Left ventricle myocardium inferior (tissue), 1 donor: ENCODE data around the gene SLC1A3. TPM values are rescaled to one million over a fixed set of nuclear protein-coding genes. Genes with fewer than 3 reads are reported as not detected.
"Not testable (repeated sequence)": the region's sequence is repeated elsewhere in the genome, so short reads cannot be mapped to it uniquely, and the experiment has no call there.

ENCODE experiments used
- DNase-seq: peaks from one replicate; pipeline ENCODE4 v3.0.0-alpha.2; 2020
- H3K27ac ChIP-seq: fragments of 200-600 bp; replicated peaks from 2 replicates; pipeline ENCODE4 v1.8.0; 2021
- H3K27me3 ChIP-seq: fragments of 200-600 bp; 2 replicates; pipeline ENCODE4 v1.8.0; 2021; ENCODE audit warnings: low read depth
- H3K36me3 ChIP-seq: fragments of 200-600 bp; 2 replicates; pipeline ENCODE4 v1.8.0; 2021
- H3K4me1 ChIP-seq: fragments of 200-600 bp; 2 replicates; pipeline ENCODE4 v1.8.0; 2021
- H3K4me3 ChIP-seq: fragments of 200-600 bp; 2 replicates; pipeline ENCODE4 v1.8.0; 2021; ENCODE audit warnings: mild to moderate bottlenecking, moderate library complexity
- H3K9me3 ChIP-seq: fragments of 200-600 bp; replicated peaks from 2 replicates; pipeline ENCODE4 v1.8.0; 2021
- CTCF ChIP-seq: fragments of 200-600 bp; IDR thresholded peaks from 2 replicates; pipeline ENCODE4 v1.8.0; 2021; ENCODE audit warnings: antibody characterized with exemption, mild to moderate bottlenecking, borderline replicate concordance
- intact Hi-C: fragments of 100-400 bp; cut with micrococcal nuclease; formaldehyde crosslinking; loops from one replicate; pipeline ENCODE4 v1.11.0; 2022
- total RNA-seq: library from RNA; stranded (reverse); fragmentation: NEBNext Ultra II Directional; extraction: Animal tissue kit (Norgen Biotek cat#: 25700); gene quantifications from one replicate; pipeline ENCODE4 v1.2.1, GENCODE V29; 2021
- donor health status: DM: no; HTN: yes; CAD: no; lungs with severe emphysema.

SLC1A3 gene
- total RNA-seq, 1 donor from 2014 or later = 144 TPM

- H3K4me1 ChIP-seq = peaks cover 34% of the 10 kb centered on the region
- no peak for TF ChIP-seq CTCF
- no peak for DNase-seq
- H3K4me3 ChIP-seq = no peak overlapping the region
- H3K36me3 ChIP-seq = no peaks in the 10 kb centered on the region
- no peaks in the 10 kb centered on the region for H3K9me3 ChIP-seq
- no peaks in the 10 kb centered on the region for H3K27me3 ChIP-seq
- peak overlapping the region; percentile 83 for H3K27ac ChIP-seq
- intact Hi-C loops = no loop called here
Observed at GRCh38 chr5:36571401-36572042, 34.9 kb upstream of the SLC1A3 start.

GRCh38 chr5:36573438-36573837 lies 33.0 kb upstream of the SLC1A3 start:
- Histone ChIP-seq H3K4me3 (no peak overlapping the region), H3K4me1 (peaks cover 34% of the 10 kb centered on the region), H3K27me3 (no peaks in the 10 kb centered on the region), H3K27ac (no peak overlapping the region), H3K9me3 (no peaks in the 10 kb centered on the region), H3K36me3 (no peaks in the 10 kb centered on the region)
- intact Hi-C loops = no loop called here
- no peak for TF ChIP-seq CTCF
- no peak for DNase-seq

GRCh38 chr5:36575361-36575781 lies 31.0 kb upstream of the SLC1A3 start:
- Histone ChIP-seq H3K27ac (peak overlapping the region; percentile 11), H3K27me3 (no peaks in the 10 kb centered on the region), H3K36me3 (no peaks in the 10 kb centered on the region), H3K4me1 (peaks cover 17% of the 10 kb centered on the region), H3K9me3 (no peaks in the 10 kb centered on the region), H3K4me3 (no peak overlapping the region)
- intact Hi-C loops = no loop called here
- no peak for TF ChIP-seq CTCF
- DNase-seq = no peak

GRCh38 chr5:36576721-36577120 lies 29.7 kb upstream of the SLC1A3 start:
- intact Hi-C loops = no loop called here
- Histone ChIP-seq H3K9me3 (no peaks in the 10 kb centered on the region), H3K27me3 (no peaks in the 10 kb centered on the region), H3K4me1 (peaks cover 7% of the 10 kb centered on the region), H3K4me3 (no peak overlapping the region), H3K36me3 (no peaks in the 10 kb centered on the region), H3K27ac (no peak overlapping the region)
- TF ChIP-seq CTCF = no peak
- no peak for DNase-seq

- H3K27ac ChIP-seq, DNase-seq, H3K4me1 ChIP-seq, H3K9me3 ChIP-seq, H3K27me3 ChIP-seq, H3K4me3 ChIP-seq, intact Hi-C loops, H3K36me3 ChIP-seq: not testable (repeated sequence)
Observed at GRCh38 chr5:36579858-36580257, 26.5 kb upstream of the SLC1A3 start.

GRCh38 chr5:36581070-36581469 lies 25.3 kb upstream of the SLC1A3 start:
- Histone ChIP-seq H3K27me3 (no peaks in the 10 kb centered on the region), H3K9me3 (no peaks in the 10 kb centered on the region), H3K4me3 (no peak overlapping the region), H3K27ac (no peak overlapping the region), H3K36me3 (no peaks in the 10 kb centered on the region), H3K4me1 (no peaks in the 10 kb centered on the region)
- no peak for DNase-seq
- intact Hi-C loops = no loop called here
- no peak for TF ChIP-seq CTCF
